GM12874 (cell line): Measurements from ENCODE around the gene HERC5.

Source experiments
- CTCF ChIP-seq: IDR thresholded peaks from 2 replicates; pipeline ENCODE4 v1.5.1; 2011; ENCODE audit warnings: low read depth, mild to moderate bottlenecking, control low read depth, low read length, moderate library complexity; ENCODE audit not compliant: insufficient read depth

Gene HERC5

GRCh38 chr4:88418411-88418810, 38.5 kb upstream of the HERC5 start:
- TF ChIP-seq CTCF: no peak

GRCh38 chr4:88419874-88420273, 37.0 kb upstream of the HERC5 start:
- no peak for TF ChIP-seq CTCF

DNA sequence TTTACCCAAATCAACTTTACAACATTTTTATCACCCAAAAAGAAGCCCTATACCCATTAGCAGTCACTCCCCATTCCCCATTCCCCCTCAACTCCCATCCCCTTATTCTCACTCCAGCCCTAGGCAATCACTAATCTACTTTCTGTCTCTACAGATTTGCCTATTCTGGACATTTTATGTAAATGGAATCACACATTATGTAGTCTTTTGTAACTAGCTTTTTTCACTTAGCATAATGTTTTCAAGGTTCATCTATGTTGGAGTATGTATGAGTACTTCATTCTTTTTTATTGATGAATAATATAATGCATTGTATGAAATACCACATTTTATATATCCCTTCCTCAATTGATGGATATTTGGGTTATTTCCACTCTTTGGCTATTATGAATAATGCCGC, 36.1 kb upstream of the HERC5 start:
- no peak for TF ChIP-seq CTCF

GRCh38 chr4:88422403-88422802, 34.5 kb upstream of the HERC5 start:
- TF ChIP-seq CTCF: no peak

GRCh38 chr4:88429401-88429800, 27.5 kb upstream of the HERC5 start:
- TF ChIP-seq CTCF: no peak

GRCh38 chr4:88435987-88436693, 20.8 kb upstream of the HERC5 start:
- TF ChIP-seq CTCF: no peak

- TF ChIP-seq CTCF: no peak
These were observed 17.7 kb upstream of the HERC5 start for GRCh38 chr4:88439161-88439760.

- TF ChIP-seq CTCF: no peak
These were observed 16.8 kb upstream of the HERC5 start for GRCh38 chr4:88440146-88440545.
